ENCODE data around the gene ITIH4.

DNA sequence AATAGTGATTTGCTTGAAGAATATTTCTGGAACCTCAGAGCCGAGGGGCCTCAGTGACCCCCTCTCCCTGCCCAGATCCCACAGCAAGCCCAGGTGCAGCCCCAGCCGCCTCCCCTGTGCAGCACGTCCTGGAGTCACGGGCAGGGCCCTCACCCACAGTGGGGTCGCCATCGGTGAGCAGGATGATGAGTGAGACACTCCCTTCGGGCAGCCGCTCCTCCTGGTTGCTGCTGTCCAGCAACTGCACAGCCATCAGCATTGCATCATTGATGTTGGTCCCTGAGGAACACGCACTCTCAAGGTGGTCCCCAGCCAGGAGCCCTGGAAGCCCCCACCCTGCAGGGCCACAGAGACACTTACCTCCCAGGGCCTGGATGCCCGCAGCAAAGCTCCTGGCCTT, 6.4 kb downstream of the ITIH4 start:
- TF ChIP-seq POLR2AphosphoS5 (IDR thresholded peaks at IDR 0.05; ENCODE audit: low read depth, low read length), result no peak
- TF ChIP-seq, protein P1, sequence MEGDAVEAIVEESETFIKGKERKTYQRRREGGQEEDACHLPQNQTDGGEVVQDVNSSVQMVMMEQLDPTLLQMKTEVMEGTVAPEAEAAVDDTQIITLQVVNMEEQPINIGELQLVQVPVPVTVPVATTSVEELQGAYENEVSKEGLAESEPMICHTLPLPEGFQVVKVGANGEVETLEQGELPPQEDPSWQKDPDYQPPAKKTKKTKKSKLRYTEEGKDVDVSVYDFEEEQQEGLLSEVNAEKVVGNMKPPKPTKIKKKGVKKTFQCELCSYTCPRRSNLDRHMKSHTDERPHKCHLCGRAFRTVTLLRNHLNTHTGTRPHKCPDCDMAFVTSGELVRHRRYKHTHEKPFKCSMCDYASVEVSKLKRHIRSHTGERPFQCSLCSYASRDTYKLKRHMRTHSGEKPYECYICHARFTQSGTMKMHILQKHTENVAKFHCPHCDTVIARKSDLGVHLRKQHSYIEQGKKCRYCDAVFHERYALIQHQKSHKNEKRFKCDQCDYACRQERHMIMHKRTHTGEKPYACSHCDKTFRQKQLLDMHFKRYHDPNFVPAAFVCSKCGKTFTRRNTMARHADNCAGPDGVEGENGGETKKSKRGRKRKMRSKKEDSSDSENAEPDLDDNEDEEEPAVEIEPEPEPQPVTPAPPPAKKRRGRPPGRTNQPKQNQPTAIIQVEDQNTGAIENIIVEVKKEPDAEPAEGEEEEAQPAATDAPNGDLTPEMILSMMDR (IDR thresholded peaks at IDR 0.05), result no peak
- TF ChIP-seq, protein P2, sequence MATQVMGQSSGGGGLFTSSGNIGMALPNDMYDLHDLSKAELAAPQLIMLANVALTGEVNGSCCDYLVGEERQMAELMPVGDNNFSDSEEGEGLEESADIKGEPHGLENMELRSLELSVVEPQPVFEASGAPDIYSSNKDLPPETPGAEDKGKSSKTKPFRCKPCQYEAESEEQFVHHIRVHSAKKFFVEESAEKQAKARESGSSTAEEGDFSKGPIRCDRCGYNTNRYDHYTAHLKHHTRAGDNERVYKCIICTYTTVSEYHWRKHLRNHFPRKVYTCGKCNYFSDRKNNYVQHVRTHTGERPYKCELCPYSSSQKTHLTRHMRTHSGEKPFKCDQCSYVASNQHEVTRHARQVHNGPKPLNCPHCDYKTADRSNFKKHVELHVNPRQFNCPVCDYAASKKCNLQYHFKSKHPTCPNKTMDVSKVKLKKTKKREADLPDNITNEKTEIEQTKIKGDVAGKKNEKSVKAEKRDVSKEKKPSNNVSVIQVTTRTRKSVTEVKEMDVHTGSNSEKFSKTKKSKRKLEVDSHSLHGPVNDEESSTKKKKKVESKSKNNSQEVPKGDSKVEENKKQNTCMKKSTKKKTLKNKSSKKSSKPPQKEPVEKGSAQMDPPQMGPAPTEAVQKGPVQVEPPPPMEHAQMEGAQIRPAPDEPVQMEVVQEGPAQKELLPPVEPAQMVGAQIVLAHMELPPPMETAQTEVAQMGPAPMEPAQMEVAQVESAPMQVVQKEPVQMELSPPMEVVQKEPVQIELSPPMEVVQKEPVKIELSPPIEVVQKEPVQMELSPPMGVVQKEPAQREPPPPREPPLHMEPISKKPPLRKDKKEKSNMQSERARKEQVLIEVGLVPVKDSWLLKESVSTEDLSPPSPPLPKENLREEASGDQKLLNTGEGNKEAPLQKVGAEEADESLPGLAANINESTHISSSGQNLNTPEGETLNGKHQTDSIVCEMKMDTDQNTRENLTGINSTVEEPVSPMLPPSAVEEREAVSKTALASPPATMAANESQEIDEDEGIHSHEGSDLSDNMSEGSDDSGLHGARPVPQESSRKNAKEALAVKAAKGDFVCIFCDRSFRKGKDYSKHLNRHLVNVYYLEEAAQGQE (IDR thresholded peaks at IDR 0.05; ENCODE audit: insufficient read depth in 1 of 2, low read depth in 2 of 2, low read length in 1 of 2), result no peak
- no peak for TF ChIP-seq SIN3A (IDR thresholded peaks at IDR 0.05; ENCODE audit: borderline replicate concordance, insufficient read depth, low read depth, low read length)
